SHP77 (cell line): Measurements from ENCODE around the gene SORCS2.

ENCODE experiments used
- DNase-seq, 2 experiments: peaks; one replicate each; lab custom pipeline; 2025; lab: John Stamatoyannopoulos, UW

Gene SORCS2

DNA sequence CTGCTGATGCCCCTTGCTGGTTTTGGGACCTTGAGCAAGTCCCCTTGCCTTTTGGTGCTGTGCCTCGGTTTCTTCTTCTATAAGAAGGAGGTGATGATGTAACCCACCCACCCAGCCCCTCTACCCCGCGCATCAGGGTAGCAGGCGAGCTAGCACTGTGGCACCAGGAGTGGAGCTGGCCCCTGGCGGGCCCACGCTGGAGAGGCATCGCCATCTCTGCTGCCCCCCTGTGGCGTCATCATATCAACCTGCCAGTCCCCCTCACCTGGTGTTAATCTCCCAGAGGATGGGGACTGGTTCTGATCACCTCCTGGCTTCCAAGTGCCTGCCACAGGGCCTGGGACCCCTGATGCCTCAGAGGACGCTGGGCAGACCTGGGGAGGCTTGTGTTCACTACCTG, 6.3 kb upstream of the SORCS2 start:
- DNase-seq, result no peak

- DNase-seq, result no peak
Measured at GRCh38 chr4:7186516-7187167, 5.7 kb upstream of the SORCS2 start.

GRCh38 chr4:7187168-7187535, 5.2 kb upstream of the SORCS2 start:
- no peak for DNase-seq

DNA sequence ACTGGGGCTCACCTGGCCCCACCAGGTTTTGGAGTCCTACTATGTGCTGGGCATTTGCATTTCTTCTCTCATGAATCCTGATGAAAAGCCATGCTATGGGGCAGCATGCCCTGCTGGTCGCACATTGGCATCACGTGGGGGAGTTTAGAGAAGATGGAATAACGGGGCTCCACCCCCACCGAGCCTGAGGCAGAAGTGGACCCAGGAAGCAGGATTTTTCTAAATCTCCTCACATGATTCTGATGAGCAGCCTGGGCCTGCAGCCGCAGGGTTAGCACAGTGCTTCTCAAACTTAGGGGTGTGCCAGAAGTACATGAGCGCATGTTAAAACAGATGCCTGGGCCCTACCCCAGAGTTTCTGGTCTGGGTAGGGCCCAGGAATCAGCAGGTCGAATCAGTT, 4.6 kb upstream of the SORCS2 start:
- DNase-seq, result no peak

DNA sequence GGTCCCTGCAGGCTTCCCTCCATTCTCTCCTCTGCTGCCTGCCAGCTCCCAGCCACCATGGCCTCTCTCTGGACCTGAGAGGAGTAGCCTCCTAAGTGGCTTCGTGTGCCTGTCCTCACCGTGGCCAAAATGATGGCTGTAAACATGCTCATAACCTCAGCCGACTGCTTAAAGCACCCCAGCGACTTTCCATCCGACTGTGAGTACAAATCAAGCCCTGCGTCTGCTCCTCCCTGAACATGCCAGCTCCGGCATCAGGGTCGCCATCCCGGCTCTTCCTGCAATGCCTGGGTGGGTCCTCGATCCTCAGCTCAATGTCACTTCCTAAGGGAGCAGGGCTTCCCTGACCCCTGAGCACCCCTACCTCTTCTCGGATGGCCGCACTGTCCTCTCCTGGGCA, 3.3 kb upstream of the SORCS2 start:
- no peak for DNase-seq

GRCh38 chr4:7189475-7190277, 2.7 kb upstream of the SORCS2 start:
- no peak for DNase-seq

DNA sequence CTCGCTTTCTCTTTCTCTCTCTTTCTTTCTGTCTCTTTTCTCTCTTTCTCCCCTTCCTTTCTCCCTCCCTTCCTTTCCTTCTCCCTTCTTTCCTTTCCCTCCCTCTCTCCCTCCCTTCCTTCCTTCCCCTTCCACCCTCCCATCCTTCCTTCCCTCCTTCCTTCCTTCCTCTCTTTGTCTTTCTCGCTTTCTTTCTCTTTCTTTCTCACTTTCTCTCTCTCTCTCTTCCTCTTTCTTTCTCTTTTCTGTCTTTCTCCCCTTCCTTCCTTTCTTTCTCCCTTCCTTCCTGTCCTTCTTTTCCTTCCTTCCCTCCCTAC, 2.1 kb upstream of the SORCS2 start:
- no peak for DNase-seq

DNA sequence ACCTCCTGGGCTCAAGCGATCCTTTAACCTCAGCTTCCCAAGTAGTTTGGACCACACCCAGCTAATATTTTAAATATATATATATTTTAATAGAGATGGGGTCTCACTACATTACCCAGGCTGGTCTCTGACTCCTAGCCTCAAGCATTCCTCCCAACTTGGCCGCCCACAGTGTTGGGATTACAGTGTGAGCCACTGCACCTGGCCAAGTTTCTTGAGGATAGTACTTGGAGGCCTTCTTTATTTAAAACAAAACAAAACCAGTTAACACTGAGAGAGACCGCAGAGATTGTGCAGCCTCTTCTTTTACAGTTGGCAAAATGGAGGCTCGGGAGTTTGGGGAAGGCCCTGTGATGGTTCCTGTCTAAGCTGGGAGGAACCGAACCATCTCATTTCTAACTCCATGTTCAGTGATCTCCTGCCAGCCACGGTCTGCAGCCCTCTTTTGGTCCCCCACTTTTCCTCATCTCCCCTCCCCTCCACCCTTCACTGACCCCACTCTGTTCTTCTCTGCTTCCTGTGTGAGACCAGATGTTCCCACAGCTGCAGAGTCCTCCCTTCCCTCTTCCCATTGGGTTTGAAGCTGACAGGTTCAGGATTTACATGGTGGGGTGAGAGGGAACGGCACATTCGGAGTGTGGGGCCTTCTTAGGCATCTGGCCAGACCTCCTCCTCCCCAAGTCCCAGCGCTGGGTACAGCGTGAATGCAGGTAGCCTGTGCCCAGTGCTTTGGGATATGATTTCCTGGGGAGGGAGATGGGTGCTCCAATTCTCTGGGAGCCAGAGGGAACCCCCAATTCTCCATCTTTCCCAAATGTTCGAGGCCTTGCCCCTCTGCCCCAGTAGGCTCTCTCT, 1.4 kb upstream of the SORCS2 start:
- no peak for DNase-seq

- no peak for DNase-seq
Measured at GRCh38 chr4:7191546-7192251, 639 bp upstream of the SORCS2 start.

DNA sequence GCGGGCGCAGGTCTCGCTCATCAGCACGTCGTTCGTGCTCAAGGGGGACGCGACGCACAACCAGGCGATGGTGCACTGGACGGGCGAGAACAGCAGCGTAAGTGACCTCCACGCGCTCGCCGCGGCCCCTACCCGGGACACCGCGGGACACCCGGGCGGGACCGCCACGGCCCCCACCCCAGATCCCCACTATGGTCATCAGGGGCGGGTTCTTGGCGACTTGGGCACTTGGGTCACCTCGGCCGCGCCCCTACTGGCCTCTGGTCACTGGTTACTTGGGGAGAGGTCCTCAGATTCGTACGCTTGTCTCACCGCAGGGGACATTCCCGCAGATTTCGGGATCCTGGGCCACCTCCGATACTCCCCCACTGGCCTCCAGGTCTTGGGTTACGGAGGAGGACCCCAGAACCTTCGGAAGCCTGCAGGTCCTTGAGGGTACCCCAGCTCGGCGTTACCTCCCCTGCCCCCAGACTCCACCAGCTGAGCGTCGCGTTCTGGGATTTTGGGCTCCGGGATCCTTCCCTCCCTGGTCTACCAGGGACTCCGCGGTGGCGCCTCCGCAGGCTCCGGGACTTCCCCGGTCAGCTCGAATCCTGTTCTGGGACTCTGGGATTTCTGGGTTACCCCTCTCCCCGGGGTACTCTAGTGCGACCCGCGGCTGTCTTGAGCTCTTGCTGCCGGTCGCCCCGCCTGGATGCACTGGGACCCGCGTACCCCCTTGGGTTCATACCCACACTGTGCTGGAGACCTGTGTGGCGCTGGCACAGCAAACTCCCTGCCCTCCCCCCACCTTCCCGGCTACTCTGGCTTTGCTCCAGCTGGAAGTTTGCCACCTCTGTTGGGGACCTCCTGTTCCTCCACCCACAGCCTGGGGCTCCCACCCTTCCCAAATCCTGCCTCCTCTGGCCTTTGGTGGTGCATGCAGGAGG, 956 bp downstream of the SORCS2 start:
- no peak for DNase-seq

- DNase-seq, result no peak
Measured at GRCh38 chr4:7194251-7195140, 2.2 kb downstream of the SORCS2 start.

GRCh38 chr4:7195141-7195515, 2.8 kb downstream of the SORCS2 start:
- no peak for DNase-seq

- DNase-seq, result no peak
Measured at GRCh38 chr4:7195546-7196287, 3.4 kb downstream of the SORCS2 start.

- DNase-seq, result no peak
Measured at GRCh38 chr4:7196288-7196651, 3.9 kb downstream of the SORCS2 start.

DNA sequence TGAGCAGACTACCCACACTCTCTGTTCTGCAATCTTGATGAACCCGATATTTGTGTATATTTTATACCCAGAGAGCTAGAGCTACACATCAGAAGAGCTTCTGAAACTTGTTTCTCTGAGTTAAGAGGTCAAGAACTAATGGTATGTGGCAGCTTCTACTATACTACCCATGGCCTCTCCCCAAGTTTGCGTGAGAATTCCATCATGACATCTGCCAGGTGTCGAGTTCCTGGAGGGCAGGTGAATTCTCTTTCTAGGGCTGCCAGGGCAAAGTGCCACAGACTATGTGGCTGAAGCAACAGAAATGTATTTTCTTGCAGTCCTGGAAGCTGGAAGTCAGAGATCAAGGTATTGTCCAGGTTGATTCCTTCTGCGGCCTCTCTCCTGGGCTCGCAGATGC, 4.4 kb downstream of the SORCS2 start:
- DNase-seq, result no peak

GRCh38 chr4:7197910-7198309, 5.6 kb downstream of the SORCS2 start:
- DNase-seq, result no peak

DNA sequence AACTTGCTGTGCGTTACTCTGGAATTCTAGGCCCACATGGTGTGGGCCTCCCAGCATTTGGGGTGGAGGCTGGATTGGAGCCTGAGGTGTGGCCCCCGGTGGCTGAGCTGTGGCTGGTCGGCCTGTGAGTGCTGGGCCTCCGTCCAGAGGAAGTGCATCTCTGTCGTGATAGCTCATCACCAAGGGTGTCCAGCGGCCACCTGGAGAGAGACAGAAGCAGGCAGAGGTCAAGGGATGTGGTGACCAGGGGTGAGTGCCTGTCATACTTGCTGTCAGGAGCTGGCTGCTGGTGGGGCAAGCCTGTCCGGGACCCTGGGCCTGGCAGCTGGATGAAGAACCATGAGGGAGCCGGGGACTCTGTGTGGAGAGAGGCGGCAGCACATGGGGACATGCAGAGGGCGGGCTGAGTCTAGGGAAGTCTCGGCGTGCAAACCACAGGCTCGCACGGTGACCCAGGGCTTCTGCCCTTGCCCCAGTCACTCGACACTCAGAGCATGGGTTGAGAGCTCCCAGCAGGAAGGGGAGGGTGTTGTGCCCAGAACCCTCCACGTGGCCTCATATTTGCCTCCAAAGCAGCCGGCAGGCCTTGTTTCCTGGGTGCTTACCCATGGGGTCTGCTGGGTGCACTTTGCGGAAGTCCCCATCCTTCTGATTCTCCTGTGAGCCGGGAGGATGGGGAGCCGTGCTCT, 6.2 kb downstream of the SORCS2 start:
- DNase-seq, result no peak

GRCh38 chr4:7199129-7199725, 6.9 kb downstream of the SORCS2 start:
- DNase-seq, result no peak
